HG03575 (cell line): ENCODE data around the gene MAMLD1.
"Not testable (repeated sequence)": the region's sequence is repeated elsewhere in the genome, so short reads cannot be mapped to it uniquely, and the experiment has no call there.

ENCODE experiments used
- ATAC-seq: cut with Tn5 transposase; IDR thresholded peaks from one replicate; pipeline ENCODE4 v1.9.1; 2021; ENCODE audit not compliant: unreplicated experiment, insufficient number of reproducible peaks, low FRiP score; ENCODE audit errors: extremely low read depth

MAMLD1 gene

GRCh38 chrX:150362599-150363481 lies at the start of gene MAMLD1:
Gene MAMLD1 (plus strand): TSS chrX:150363317. CDS start chrX:150445517, 82,200 bp downstream.
- ATAC-seq, result no peak

DNA sequence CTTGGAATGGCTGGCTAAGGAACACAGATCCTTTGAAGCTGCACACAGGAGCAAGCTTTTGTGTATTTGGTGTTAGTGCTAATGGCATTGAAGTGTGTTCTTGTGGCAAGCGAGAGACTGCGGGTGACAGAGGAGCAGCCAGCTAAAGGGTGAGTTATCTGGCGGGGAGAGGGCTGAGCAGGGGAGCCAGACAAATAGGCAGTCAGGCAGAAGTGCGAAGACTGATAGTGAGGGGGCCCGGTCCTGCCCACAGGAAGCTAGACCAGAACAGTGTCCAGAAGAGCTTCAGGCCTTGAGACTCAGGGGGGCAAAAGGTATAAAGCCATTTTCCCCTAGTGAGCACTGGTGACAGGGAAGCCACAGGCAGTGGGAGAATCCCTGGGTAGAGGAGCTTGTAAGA lies 49.6 kb upstream of the MAMLD1 start:
- no peak for ATAC-seq

DNA sequence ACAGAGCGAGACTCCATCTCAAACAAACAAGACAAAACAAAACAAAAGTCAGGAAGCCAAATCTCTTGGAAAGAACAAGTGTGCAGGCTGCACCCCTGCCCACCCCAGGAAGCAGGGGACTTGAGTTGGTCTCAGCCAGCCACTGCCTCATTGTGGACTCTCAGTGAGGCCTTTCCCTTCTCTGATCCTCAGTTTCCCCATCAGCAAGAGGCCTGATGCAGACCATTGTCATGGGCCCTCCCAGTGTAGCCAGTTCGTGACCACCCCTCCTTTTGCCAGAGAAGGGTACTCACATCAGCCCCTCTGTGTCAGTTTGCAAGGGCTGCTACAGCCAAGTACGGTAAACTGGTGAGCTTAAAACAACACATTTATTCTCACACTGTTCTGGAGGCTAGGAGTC lies 48.9 kb upstream of the MAMLD1 start:
- ATAC-seq, result no peak

DNA sequence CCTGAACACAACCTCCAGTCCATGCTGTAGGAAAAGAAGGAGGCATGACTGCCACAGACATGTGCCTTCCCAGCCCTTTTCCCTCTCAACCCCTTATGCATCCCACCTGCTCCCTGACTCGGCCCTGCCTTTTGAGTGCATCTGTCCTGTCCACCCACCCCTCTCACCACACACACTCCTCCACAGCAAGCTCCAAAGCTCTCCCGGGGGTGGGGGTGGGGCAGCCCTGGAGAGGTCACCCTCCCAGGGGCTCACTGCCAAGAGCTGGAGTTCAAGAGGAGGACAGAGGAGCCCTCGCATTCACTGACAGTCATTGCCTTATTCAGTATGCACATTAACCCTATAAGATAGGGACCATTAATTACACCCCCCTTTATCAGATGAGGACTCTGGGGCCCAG lies 46.6 kb upstream of the MAMLD1 start:
- ATAC-seq, result no peak

GRCh38 chrX:150323020-150323419 lies 40.1 kb upstream of the MAMLD1 start:
- ATAC-seq, result no peak

DNA sequence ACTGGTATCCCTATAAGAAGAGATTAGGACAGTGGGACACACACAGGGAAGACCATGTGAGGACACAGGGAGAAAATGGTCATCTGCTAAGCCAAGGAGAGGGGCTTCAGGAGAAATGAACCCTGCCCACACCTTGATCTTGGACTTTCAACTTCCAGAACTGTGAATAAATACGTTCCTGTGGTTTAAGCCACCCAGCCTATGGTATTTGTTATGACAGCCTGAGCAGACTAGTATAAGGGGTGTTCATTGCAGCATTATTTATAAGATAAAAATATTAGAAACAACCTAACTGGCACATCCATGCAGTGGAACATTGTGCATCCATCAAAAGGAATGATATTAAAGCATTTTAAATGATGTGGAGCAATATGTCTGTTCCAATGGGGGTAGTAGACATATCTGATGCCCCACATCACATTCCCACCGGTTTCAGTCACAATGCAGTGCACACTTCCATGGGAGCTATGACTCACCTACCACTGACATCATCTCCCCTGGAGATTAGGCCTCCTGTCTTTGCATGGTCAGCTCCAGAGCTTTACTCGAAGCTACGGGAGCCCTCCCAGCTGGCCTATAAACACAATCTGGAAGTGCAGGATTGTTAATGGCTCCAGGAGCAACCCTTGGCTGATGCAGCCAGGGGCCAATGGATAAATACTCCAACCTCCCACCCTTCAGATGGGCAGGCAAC lies 38.9 kb upstream of the MAMLD1 start:
- ATAC-seq, result no peak

DNA sequence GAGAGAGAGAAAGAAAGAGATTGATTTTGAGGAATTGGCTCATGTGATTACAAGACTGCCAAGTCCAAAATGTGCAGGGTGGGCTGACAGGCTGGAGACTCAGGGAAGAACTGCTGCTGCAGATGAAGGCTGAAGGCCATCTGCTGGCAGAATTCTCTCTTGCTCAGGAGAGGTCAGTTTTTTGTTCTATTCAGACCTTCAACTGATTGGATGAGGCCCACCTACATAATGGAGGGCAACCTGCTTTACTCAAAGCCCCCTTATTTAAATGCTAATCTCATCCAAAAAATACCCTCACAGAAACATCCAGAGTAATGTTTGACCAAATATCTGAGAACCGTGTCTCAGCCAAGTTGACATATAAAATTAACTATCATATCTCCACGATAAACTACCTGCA lies 38.2 kb upstream of the MAMLD1 start:
- no peak for ATAC-seq

GRCh38 chrX:150326541-150327247 lies 36.4 kb upstream of the MAMLD1 start:
- ATAC-seq, result no peak

GRCh38 chrX:150329282-150329681 lies 33.8 kb upstream of the MAMLD1 start:
- no peak for ATAC-seq

DNA sequence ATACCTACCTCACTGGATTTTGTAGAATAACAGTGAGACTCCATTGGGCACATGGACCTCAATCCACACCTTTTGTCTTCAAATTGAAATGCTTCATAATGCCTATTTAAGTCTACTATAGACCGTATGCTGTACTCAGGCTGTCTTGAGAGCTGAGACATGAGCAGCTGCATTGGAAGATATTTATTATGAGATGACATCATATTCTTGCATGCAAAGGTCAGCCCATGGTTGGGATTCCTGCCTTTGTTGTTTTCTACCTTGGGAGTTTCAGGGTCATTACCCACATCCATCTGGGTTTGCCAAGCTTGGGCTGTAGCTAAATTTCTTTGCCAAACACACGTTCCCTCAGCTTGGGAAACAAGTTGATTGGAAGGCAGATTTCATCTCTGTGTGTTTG lies 33.2 kb upstream of the MAMLD1 start:
- no peak for ATAC-seq

DNA sequence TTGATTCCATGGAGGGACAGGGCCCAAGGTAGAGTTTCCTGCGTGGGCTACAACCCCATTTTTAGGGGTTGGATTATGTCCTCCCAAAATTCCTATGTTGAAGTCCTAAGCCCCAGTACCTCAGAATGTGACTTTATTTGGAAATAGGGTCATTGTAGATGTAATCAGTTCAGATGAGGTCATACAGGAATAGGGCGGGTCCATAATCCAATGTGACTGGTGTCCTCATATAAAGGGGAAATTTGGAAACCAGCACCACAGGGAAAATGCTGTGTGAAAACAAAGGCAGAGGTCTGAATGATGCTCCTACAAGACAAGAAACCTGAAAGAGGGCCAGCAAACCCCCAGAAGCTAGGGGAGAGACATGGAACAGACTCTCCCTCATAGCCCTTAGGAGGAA lies 31.1 kb upstream of the MAMLD1 start:
- no peak for ATAC-seq

DNA sequence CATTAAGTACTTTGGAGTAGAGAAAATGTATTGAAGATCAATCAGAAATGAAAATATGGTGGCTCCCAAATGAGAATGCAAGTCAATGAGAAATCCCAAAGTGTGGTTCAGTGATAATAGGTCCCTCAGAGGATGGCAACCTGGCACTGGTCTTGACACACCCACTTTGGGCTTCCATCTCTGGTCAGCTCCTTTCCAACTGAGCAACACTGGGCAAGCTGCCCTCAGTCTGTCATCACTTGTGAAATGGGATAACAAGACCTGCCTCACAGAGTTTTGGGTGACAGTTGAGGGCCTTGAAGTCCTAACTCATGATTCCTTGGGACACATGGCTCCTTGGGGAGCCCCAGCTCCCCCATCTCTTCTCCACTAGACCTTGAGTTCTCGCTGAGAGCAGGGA lies 29.0 kb upstream of the MAMLD1 start:
- ATAC-seq, result no peak

DNA sequence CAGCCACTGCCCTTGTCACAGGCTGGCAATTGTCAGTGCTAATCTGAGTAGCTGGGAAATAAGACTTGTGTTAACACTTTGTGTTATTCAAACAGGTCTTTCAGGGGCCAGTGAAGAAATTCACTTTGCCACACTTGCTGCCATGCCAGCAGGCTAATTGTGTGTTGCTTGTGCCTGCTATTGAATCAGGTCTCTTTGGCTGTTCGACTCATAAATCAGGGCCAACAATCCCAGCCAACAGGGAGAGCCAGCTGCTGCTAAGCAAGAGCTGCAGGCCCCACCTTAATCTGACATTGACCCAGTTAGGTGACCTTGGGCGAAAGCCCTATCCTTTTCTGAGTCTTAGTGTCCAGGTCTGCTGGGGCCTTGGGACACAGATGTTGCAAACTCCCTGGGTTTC lies 28.1 kb upstream of the MAMLD1 start:
- no peak for ATAC-seq

DNA sequence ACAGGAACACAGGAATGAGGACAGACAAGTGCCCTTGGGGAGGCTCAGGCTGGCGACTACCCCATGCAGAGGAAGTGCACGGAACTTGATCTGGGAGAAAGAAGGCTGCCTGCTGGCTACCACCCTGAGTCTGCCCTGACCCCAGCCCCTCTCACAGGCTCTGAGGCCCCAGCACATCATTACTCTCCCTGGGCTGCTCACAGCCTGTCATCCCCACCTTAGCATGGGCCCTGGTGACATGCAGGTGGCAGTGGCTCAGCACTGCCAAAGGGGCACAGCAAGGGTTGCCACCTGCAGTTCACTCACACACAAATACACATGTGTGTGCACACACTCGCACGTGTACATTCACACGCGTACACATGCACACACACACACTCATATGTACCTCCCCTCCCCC lies 26.1 kb upstream of the MAMLD1 start:
- no peak for ATAC-seq

DNA sequence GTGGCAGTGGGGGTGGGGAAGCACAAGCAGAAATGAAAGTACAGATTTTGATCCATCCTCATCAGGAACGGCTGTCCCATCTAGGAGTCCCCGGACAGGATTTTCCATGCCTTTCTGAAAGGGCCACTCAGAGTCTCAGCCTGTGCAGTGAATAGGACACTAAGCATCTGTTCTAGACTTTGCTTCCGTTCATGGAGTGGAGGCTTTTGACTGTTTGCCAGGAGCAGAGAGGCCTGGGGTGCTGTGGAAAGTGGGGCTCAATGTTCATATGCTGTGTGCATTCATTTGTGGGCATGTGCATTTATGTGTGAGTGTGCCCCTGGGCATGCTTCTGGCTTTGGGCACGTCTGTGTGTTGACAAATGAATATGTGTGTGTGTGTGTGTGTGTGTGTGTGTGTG lies 25.6 kb upstream of the MAMLD1 start:
- ATAC-seq, result no peak

DNA sequence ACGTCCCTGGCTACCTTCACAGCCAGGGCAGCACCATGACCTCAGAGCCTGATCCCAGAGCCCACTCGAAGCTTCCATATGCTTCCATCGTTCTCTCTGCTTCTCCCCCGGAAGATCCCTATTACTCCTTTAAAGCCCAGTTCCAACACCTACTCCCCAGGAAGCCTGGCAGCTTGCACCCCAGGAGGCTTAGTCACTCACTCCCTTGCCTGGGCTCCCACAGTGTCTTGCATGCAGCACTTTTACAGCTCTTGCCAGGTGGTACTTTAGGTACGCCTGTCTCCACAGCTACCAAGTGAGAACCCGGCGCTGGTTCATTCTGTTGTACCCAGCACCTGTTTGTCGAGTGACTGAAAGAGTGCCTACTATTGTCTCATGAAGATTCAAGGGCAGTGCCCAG lies 24.5 kb upstream of the MAMLD1 start:
- ATAC-seq, result no peak

GRCh38 chrX:150339736-150340135 lies 23.4 kb upstream of the MAMLD1 start:
- ATAC-seq, result no peak

GRCh38 chrX:150340326-150340725 lies 22.8 kb upstream of the MAMLD1 start:
- not testable (repeated sequence) for ATAC-seq

DNA sequence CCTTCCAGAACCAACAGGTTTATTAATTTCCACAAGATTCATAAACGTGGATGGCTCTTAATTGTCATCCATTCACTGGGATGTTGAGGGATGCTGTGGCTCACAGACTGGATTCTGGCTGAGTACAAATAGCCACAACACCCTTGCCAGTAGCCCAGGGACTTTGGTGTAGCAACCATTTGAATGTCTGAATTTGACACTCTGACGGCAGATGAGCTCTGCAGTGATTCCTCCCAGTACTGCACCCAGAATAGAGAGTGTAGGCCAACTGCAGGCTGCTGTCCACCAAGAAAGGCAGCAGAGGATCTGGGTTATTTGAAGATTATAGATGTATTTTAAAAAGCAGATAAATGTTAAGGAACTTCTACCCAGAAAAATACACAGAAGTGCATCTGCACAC lies 15.6 kb upstream of the MAMLD1 start:
- no peak for ATAC-seq

- no peak for ATAC-seq
Observed at GRCh38 chrX:150348365-150348764, 14.8 kb upstream of the MAMLD1 start.
